ENCODE data around the gene TLX2. TPM values are rescaled to one million over a fixed set of nuclear protein-coding genes. Genes with fewer than 3 reads are reported as not detected.

Gene TLX2
- total RNA-seq, 6 donors from 2014 or later: 0.26 to 2.6 TPM; not detected in 4

- ATAC-seq (ENCODE audit: low FRiP score in 2 of 2) (no peak), DNase-seq (no peak)
- H3K27ac ChIP-seq: no peak within 1 kb of the TSS
- H3K36me3 ChIP-seq: peaks cover 16 to 28% (median 24%) of the 10 kb centered on the region in 4 donors
- no peak for TF ChIP-seq CTCF (IDR thresholded peaks at IDR 0.05)
- no peak for TF ChIP-seq EP300 (IDR thresholded peaks at IDR 0.05)
- TF ChIP-seq POLR2AphosphoS5 (IDR thresholded peaks at IDR 0.05): no peak
- no peak for TF ChIP-seq POLR2A (IDR thresholded peaks at IDR 0.05)
- WGBS, 2 donors: 85 to 90% methylated on average over 11 of the region's 11 CpGs
- H3K9me3 ChIP-seq: no peaks in the 10 kb centered on the region
- no peaks in the 10 kb centered on the region for H3K27me3 ChIP-seq
- peaks cover 16 to 22% (median 18%) of the 10 kb centered on the region in 4 donors for H3K4me1 ChIP-seq
- no peak within 1 kb of the TSS for H3K4me3 ChIP-seq
Observed at GRCh38 chr2:74525717-74526648, 11.7 kb downstream of the TLX2 start, which contains the start of gene DQX1. TSS of gene DQX1 (minus strand) at chr2:74526231. CDS start at chr2:74525729, 502 bp downstream.

GRCh38 chr2:74526649-74527230 lies 12.5 kb downstream of the TLX2 start:
- no peak for TF ChIP-seq POLR2AphosphoS5 (IDR thresholded peaks at IDR 0.05)
- no peak for TF ChIP-seq CTCF (IDR thresholded peaks at IDR 0.05)
- 96 to 98% methylated on average over 11 of the region's 11 CpGs for WGBS, 2 donors

DNA sequence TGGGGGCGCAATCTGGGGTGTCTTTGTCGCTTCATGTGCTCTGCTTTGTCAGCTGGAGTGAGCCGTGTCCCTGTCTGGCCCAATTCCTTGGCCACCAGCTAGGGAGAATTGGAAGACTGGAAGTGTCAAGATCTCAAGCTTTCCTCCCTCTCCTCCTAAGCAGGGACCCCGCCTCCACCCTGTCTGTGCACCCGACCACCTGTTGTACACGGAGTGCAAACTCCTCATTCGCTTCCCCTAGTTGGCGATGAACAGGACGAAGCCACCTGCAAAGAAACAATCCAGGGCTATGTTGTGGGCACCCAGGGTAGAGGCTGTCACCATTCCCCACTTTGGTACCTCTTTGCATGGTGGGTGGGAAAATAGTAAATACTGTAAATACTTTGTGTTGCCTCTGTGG lies 13.5 kb downstream of the TLX2 start:
- peaks cover 16 to 36% (median 25%) of the 10 kb centered on the region in 4 donors for H3K36me3 ChIP-seq
- no peak for ATAC-seq (ENCODE audit: low FRiP score in 2 of 2)
- peaks cover 22 to 35% (median 26%) of the 10 kb centered on the region in 4 donors for H3K4me1 ChIP-seq
- H3K27ac ChIP-seq: no peak overlapping the region
- H3K4me3 ChIP-seq: no peak overlapping the region
- no peak for DNase-seq
- TF ChIP-seq EP300 (IDR thresholded peaks at IDR 0.05) (no peak), POLR2A (IDR thresholded peaks at IDR 0.05) (no peak), CTCF (IDR thresholded peaks at IDR 0.05) (no peak), POLR2AphosphoS5 (IDR thresholded peaks at IDR 0.05) (no peak)
- no peaks in the 10 kb centered on the region for H3K27me3 ChIP-seq
- no peaks in the 10 kb centered on the region for H3K9me3 ChIP-seq
- 87 to 94% methylated on average over 6 to 9 of the region's 9 CpGs for WGBS, 2 donors

More at GRCh38 chr2:74526649-74527230, 12.5 kb downstream of the TLX2 start:
- ATAC-seq (ENCODE audit: low FRiP score in 2 of 2) (no peak), DNase-seq (no peak)
- no peak overlapping the region for H3K4me3 ChIP-seq
- H3K9me3 ChIP-seq: no peaks in the 10 kb centered on the region
- peaks cover 16 to 28% (median 24%) of the 10 kb centered on the region in 4 donors for H3K36me3 ChIP-seq
- no peaks in the 10 kb centered on the region for H3K27me3 ChIP-seq
- peaks cover 22 to 30% (median 25%) of the 10 kb centered on the region in 4 donors for H3K4me1 ChIP-seq
- no peak overlapping the region for H3K27ac ChIP-seq

GRCh38 chr2:74528600-74529356 lies 14.5 kb downstream of the TLX2 start:
- Histone ChIP-seq H3K27me3 (no peaks in the 10 kb centered on the region), H3K36me3 (peaks cover 16 to 46% (median 30%) of the 10 kb centered on the region in 4 donors), H3K4me1 (peaks cover 22 to 35% (median 26%) of the 10 kb centered on the region in 4 donors), H3K9me3 (no peaks in the 10 kb centered on the region), H3K4me3 (peak overlapping the region; percentile 65 to 94 (median 82)), H3K27ac (peak overlapping the region; percentile 90 to 95 (median 94))
- TF ChIP-seq CTCF (IDR thresholded peaks at IDR 0.05): no peak
- TF ChIP-seq EP300 (IDR thresholded peaks at IDR 0.05): no peak
- no peak for TF ChIP-seq POLR2AphosphoS5 (IDR thresholded peaks at IDR 0.05)
- no peak for TF ChIP-seq POLR2A (IDR thresholded peaks at IDR 0.05)
- ATAC-seq (ENCODE audit: low FRiP score in 2 of 2): peak in 1 of 2 donors; percentile 0
- DNase-seq: no peak
- 15 to 28% methylated on average over 17 to 29 of the region's 29 CpGs for WGBS, 2 donors
